SK-N-MC (cell line): ENCODE measurements around the gene GPR62.
"Not testable (repeated sequence)": the region's sequence is repeated elsewhere in the genome, so short reads cannot be mapped to it uniquely, and the experiment has no call there.

Experiments
- EZH2 ChIP-seq: fragments of 200-600 bp; sonication (generic); IDR thresholded peaks from one replicate; pipeline ENCODE4 v1.6.1; 2017; ENCODE audit warnings: antibody characterized with exemption
- FOXP2 ChIP-seq: optimal IDR thresholded peaks from 2 replicates; pipeline ENCODE3; 2011; ENCODE audit warnings: mild to moderate bottlenecking, moderate library complexity; ENCODE audit not compliant: insufficient read depth; ENCODE audit errors: extremely low read length, control extremely low read depth
- POLR2AphosphoS5 ChIP-seq: IDR thresholded peaks from 2 replicates; pipeline ENCODE4 v1.6.1; 2012; ENCODE audit warnings: mild to moderate bottlenecking, low read depth, low read length, borderline replicate concordance

GRCh38 chr3:51990501-51990971 is 35.4 kb downstream of the GPR62 start:
- TF ChIP-seq EZH2, POLR2AphosphoS5, FOXP2: not testable (repeated sequence)
